Measurements from ENCODE around the gene MAPK1IP1L. TPM values are rescaled to one million over a fixed set of nuclear protein-coding genes. Genes with fewer than 3 reads are reported as not detected.
"Not testable (repeated sequence)": the region's sequence is repeated elsewhere in the genome, so short reads cannot be mapped to it uniquely, and the experiment has no call there.

Gene MAPK1IP1L
- total and polyA plus RNA-seq, 2 of the 13 experiments (the other 11 are each of a cell fraction or from before 2014, with no cell fraction given): 27.8 to 68.4 TPM

GRCh38 chr14:55031190-55031589 lies 20.3 kb upstream of the MAPK1IP1L start:
- intact Hi-C loops (cut with micrococcal nuclease; ENCODE audit: unreplicated experiment): no loop called here
- 65% methylated on average over 2 of the region's 2 CpGs for WGBS (ENCODE audit: low lambda C conversion rate)

GRCh38 chr14:55037995-55038394 lies 13.5 kb upstream of the MAPK1IP1L start:
- H3K9ac ChIP-seq (ENCODE audit: insufficient read depth, low read depth, low read length); intact Hi-C loops (cut with micrococcal nuclease; ENCODE audit: unreplicated experiment); H3K4me1 ChIP-seq (ENCODE audit: insufficient read depth, low read length); in situ Hi-C loops (cut with HindIII; ENCODE audit: extremely low pct_ligation_motif_present, low pct_unique_long_range_greater_than_20kb); CTCF ChIA-PET (ENCODE audit: low intra/inter-chr PET ratio, low total read pairs); H3K4me2 ChIP-seq (ENCODE audit: low read depth, low read length); DNase-seq (ENCODE audit: low spot score); H3K27me3 ChIP-seq (ENCODE audit: control insufficient read depth in 1 of 2, insufficient read depth in 2 of 2, low read length in 2 of 2); H3K9me3 ChIP-seq (ENCODE audit: low read length); H2AFZ ChIP-seq (ENCODE audit: low read length); H3K4me3 ChIP-seq (replicated peaks in 1 of 3; ENCODE audit: insufficient read depth in 1 of 3, low read depth in 2 of 3, low read length in 3 of 3); H4K20me1 ChIP-seq (ENCODE audit: insufficient read depth, low read length); H3K79me2 ChIP-seq (ENCODE audit: insufficient read depth, low read length); FAIRE-seq; H3K27ac ChIP-seq (ENCODE audit: extremely low read length, insufficient read depth, low read length); BruUV-seq (replicated peaks); ATAC-seq: not testable (repeated sequence)
- H3K36me3 ChIP-seq (replicated peaks in 1 of 2; ENCODE audit: control insufficient read depth in 1 of 2, insufficient read depth in 2 of 2, low read length in 2 of 2): peaks cover 1 to 14% of the 10 kb centered on the region in 2 experiments; a peak in 4 of 5 replicates
- POLR2A ChIA-PET: interaction anchor here (1.3 kb wide), 1 partner anchor 11 kb away, joined by 3 read pairs; the partner anchor contains the start of genes SOCS4 and WDHD1

More at GRCh38 chr14:55031190-55031589, 20.3 kb upstream of the MAPK1IP1L start:
- Histone ChIP-seq H3K4me3 (replicated peaks in 1 of 3; ENCODE audit: insufficient read depth in 1 of 3, low read depth in 2 of 3, low read length in 3 of 3) (no peak overlapping the region; a peak in 1 of 6 replicates), H3K27ac (ENCODE audit: extremely low read length, insufficient read depth, low read length) (peak overlapping the region; percentile 16), H3K79me2 (ENCODE audit: insufficient read depth, low read length) (peaks cover 48% of the 10 kb centered on the region), H2AFZ (ENCODE audit: low read length) (no peak overlapping the region), H3K9me3 (ENCODE audit: low read length) (no peaks in the 10 kb centered on the region), H3K27me3 (ENCODE audit: control insufficient read depth in 1 of 2, insufficient read depth in 2 of 2, low read length in 2 of 2) (no peaks in the 10 kb centered on the region; a peak in 1 of 5 replicates), H3K9ac (ENCODE audit: insufficient read depth, low read depth, low read length) (no peak overlapping the region), H3K4me2 (ENCODE audit: low read depth, low read length) (no peak overlapping the region), H3K36me3 (replicated peaks in 1 of 2; ENCODE audit: control insufficient read depth in 1 of 2, insufficient read depth in 2 of 2, low read length in 2 of 2) (peaks cover 0 to 4% of the 10 kb centered on the region in 2 experiments; a peak in 3 of 5 replicates), H3K4me1 (ENCODE audit: insufficient read depth, low read length) (peaks cover 36% of the 10 kb centered on the region), H4K20me1 (ENCODE audit: insufficient read depth, low read length) (no peaks in the 10 kb centered on the region)
- in situ Hi-C loops (cut with HindIII; ENCODE audit: extremely low pct_ligation_motif_present, low pct_unique_long_range_greater_than_20kb): no loop called here
- CTCF ChIA-PET (ENCODE audit: low intra/inter-chr PET ratio, low total read pairs): no interaction called here
- no TSS peak for BruUV-seq (replicated peaks)
- POLR2A ChIA-PET: interaction anchor here (0.8 to 2.0 kb wide), 3 partner anchors 10 to 71 kb away, joined by 3 to 6 read pairs (median 6); partner anchors contain the start of gene MAPK1IP1L
- ATAC-seq (no peak), FAIRE-seq (no peak), DNase-seq (ENCODE audit: low spot score) (no peak)
- TF ChIP-seq ZNF296 (CRISPR knock-in tag; conservative IDR thresholded peaks at IDR 0.05): no peak
- TF ChIP-seq SNAPC2 (CRISPR knock-in tag; IDR thresholded peaks at IDR 0.05): no peak
- no peak for TF ChIP-seq CBFB (CRISPR knock-in tag; IDR thresholded peaks at IDR 0.05)
- TF ChIP-seq ZNF253 (CRISPR knock-in tag; IDR thresholded peaks at IDR 0.05; ENCODE audit: borderline replicate concordance): no peak
- no peak for TF ChIP-seq ZNF207 (IDR thresholded peaks at IDR 0.05; ENCODE audit: borderline replicate concordance)
- no peak for TF ChIP-seq ZBTB38 (CRISPR knock-in tag; IDR thresholded peaks at IDR 0.05)
- TF ChIP-seq BRCA1 (CRISPR knock-in tag; IDR thresholded peaks at IDR 0.05): no peak
- TF ChIP-seq ZFP91 (CRISPR knock-in tag; IDR thresholded peaks at IDR 0.05; ENCODE audit: borderline replicate concordance): no peak

Data from HepG2 (cell line).